CD4-positive, alpha-beta T cell (primary cell): Measurements from ENCODE around the gene HPSE. TPM values are rescaled to one million over a fixed set of nuclear protein-coding genes. Genes with fewer than 3 reads are reported as not detected.

Experiments
- ATAC-seq: fragments of 200-7000 bp; cut with Tn5 transposase; one replicate; pipeline ENCODE4 v1.10.0; 2022; ENCODE audit warnings: mild to moderate bottlenecking; ENCODE audit not compliant: poor library complexity
- CTCF ChIA-PET: fragments of 350-600 bp; sonication (Branson Sonifier 250); formaldehyde crosslinking; loops from one replicate; lab custom pipeline; 2021; ENCODE audit warnings: antibody characterized with exemption, inconsistent platforms; lab: Charles Lee
- POLR2A ChIA-PET: fragments of 350-600 bp; sonication (Branson Sonifier 250); formaldehyde crosslinking; loops from one replicate; lab custom pipeline; 2021; ENCODE audit warnings: antibody characterized with exemption, inconsistent platforms; lab: Charles Lee
- DNase-seq, 14 experiments: peaks; one replicate each; pipeline ENCODE4 v3.0.0-alpha.2; 2013 to 2020; ENCODE audit warnings: mixed read lengths in 2 of 14
- H3K27ac ChIP-seq, 2 donors: one replicate each; pipeline versions ENCODE4 v1.5.1 to v1.7.0; 2013; ENCODE audit warnings: low read length in 2 of 2, low read depth in 1 of 2, mild to moderate bottlenecking in 1 of 2
- H3K27me3 ChIP-seq, 2 experiments: 1 replicate in 1 of 2; 2 replicates in 1 of 2; pipeline versions ENCODE4 v1.6.1 to v1.7.0; 2013; ENCODE audit warnings: low read length in 2 of 2, control low read depth in 1 of 2, mild to moderate bottlenecking in 1 of 2, moderate library complexity in 1 of 2; ENCODE audit not compliant: insufficient read depth in 2 of 2, control insufficient read depth in 1 of 2
- H3K36me3 ChIP-seq: one replicate; pipeline ENCODE4 v1.6.1; 2013; ENCODE audit warnings: low read length, control low read depth; ENCODE audit not compliant: insufficient read depth
- H3K4me1 ChIP-seq: one replicate; pipeline ENCODE4 v1.6.1; 2013; ENCODE audit warnings: low read length, control low read depth; ENCODE audit not compliant: insufficient read depth
- H3K4me3 ChIP-seq: one replicate; pipeline ENCODE4 v1.5.1; 2013; ENCODE audit warnings: mild to moderate bottlenecking, low read length, moderate library complexity
- H3K9me3 ChIP-seq, 2 experiments: 1 replicate in 1 of 2; 2 replicates in 1 of 2; pipeline versions ENCODE4 v1.6.1 to v1.7.0; 2013; ENCODE audit warnings: low read length in 2 of 2, mild to moderate bottlenecking in 2 of 2, control low read depth in 1 of 2, moderate library complexity in 1 of 2; ENCODE audit not compliant: control insufficient read depth in 1 of 2, insufficient read depth in 1 of 2
- H3K27ac Mint-ChIP-seq: one replicate; pipeline ENCODE4 v1.8.0; 2020; ENCODE audit warnings: mixed read lengths
- H3K27me3 Mint-ChIP-seq: one replicate; pipeline ENCODE4 v1.8.0; 2021; ENCODE audit warnings: mixed read lengths
- H3K36me3 Mint-ChIP-seq: one replicate; pipeline ENCODE4 v1.8.0; 2021; ENCODE audit warnings: low read depth, mixed read lengths
- H3K4me1 Mint-ChIP-seq: one replicate; pipeline ENCODE4 v1.8.0; 2021; ENCODE audit warnings: low read depth, mixed read lengths
- H3K4me3 Mint-ChIP-seq: one replicate; pipeline ENCODE4 v1.8.0; 2020; ENCODE audit warnings: mild to moderate bottlenecking, mixed read lengths
- H3K9me3 Mint-ChIP-seq: one replicate; pipeline ENCODE4 v1.8.0; 2020; ENCODE audit warnings: mixed read lengths
- CTCF ChIP-seq: fragments of 200-600 bp; IDR thresholded peaks from one replicate; pipeline ENCODE4 v1.8.0; 2022; ENCODE audit warnings: antibody characterized with exemption, mild to moderate bottlenecking
- intact Hi-C, 2 experiments: fragments of 100-400 bp; cut with DNase I in 1 of 2; cut with micrococcal nuclease in 1 of 2; formaldehyde crosslinking; loops; one replicate each; pipeline versions ENCODE4 v1.15.1 to v1.9.0; 2023 to 2025; cut with DNase I, micrococcal nuclease
- total RNA-seq, 174 experiments: library from RNA in 2 of 174; stranded (reverse) in 2 of 174; gene quantifications; one replicate each; pipeline ENCODE4 v1.2.3 and lab custom pipeline; 2021 to 2026

Gene HPSE
- total RNA-seq, 2 experiments from 2014 or later = 1.5 to 2.1 TPM

- DNase-seq = no peak
- H3K9me3 Mint-ChIP-seq = no peaks in the 10 kb centered on the region
- no peaks in the 10 kb centered on the region for H3K27me3 Mint-ChIP-seq
- intact Hi-C loops = loop anchor here in 1 of 2 experiments (5.0 kb wide), 1 partner anchor 277 kb away; no protein-coding TSS in a partner anchor
- Histone ChIP-seq H3K36me3 (no peaks in the 10 kb centered on the region), H3K9me3 (no peaks in the 10 kb centered on the region), H3K27ac (no peak overlapping the region), H3K27me3 (no peaks in the 10 kb centered on the region), H3K4me3 (no peak overlapping the region), H3K4me1 (no peaks in the 10 kb centered on the region)
- ChIA-PET POLR2A (no interaction called here), CTCF (no interaction called here)
- no peaks in the 10 kb centered on the region for H3K36me3 Mint-ChIP-seq
- no peak for TF ChIP-seq CTCF
- no peak for ATAC-seq
- H3K4me1 Mint-ChIP-seq = no peaks in the 10 kb centered on the region
- H3K27ac Mint-ChIP-seq = no peak overlapping the region
- H3K4me3 Mint-ChIP-seq = no peak overlapping the region
These were observed 25.4 kb upstream of the HPSE start for GRCh38 chr4:83360018-83360417.

GRCh38 chr4:83358410-83358809 lies 23.8 kb upstream of the HPSE start:
- H3K27me3 Mint-ChIP-seq = no peaks in the 10 kb centered on the region
- CTCF ChIA-PET = no interaction called here
- intact Hi-C loops = no loop called here
- Histone ChIP-seq H3K4me3 (no peak overlapping the region), H3K4me1 (no peaks in the 10 kb centered on the region), H3K36me3 (no peaks in the 10 kb centered on the region), H3K27ac (no peak overlapping the region), H3K9me3 (peaks cover 0 to 8% of the 10 kb centered on the region in 2 experiments), H3K27me3 (no peaks in the 10 kb centered on the region)
- ATAC-seq = no peak
- TF ChIP-seq CTCF = no peak
- no peaks in the 10 kb centered on the region for H3K4me1 Mint-ChIP-seq
- no peak overlapping the region for H3K4me3 Mint-ChIP-seq
- no peak for DNase-seq
- H3K27ac Mint-ChIP-seq = no peak overlapping the region
- H3K36me3 Mint-ChIP-seq = no peaks in the 10 kb centered on the region
- H3K9me3 Mint-ChIP-seq = peaks cover 2% of the 10 kb centered on the region
- POLR2A ChIA-PET = no interaction called here

GRCh38 chr4:83356899-83357661 lies 22.4 kb upstream of the HPSE start:
- Mint-ChIP-seq H3K36me3 (no peaks in the 10 kb centered on the region), H3K4me1 (no peaks in the 10 kb centered on the region), H3K9me3 (peaks cover 2% of the 10 kb centered on the region), H3K27me3 (no peaks in the 10 kb centered on the region), H3K4me3 (no peak overlapping the region), H3K27ac (no peak overlapping the region)
- ATAC-seq (no peak), DNase-seq (no peak)
- Histone ChIP-seq H3K27me3 (no peaks in the 10 kb centered on the region), H3K36me3 (no peaks in the 10 kb centered on the region), H3K9me3 (peaks cover 0 to 8% of the 10 kb centered on the region in 2 experiments), H3K4me1 (no peaks in the 10 kb centered on the region), H3K27ac (no peak overlapping the region), H3K4me3 (no peak overlapping the region)
- intact Hi-C loops = no loop called here
- ChIA-PET POLR2A (no interaction called here), CTCF (interaction anchor here (0.6 kb wide), 1 partner anchor 809 kb away, joined by 3 read pairs; no protein-coding TSS in a partner anchor)
- TF ChIP-seq CTCF = no peak
